Measurements from ENCODE around the gene DMD. TPM values are rescaled to one million over a fixed set of nuclear protein-coding genes. Genes with fewer than 3 reads are reported as not detected.

Gene DMD
- polyA plus RNA-seq, 2 of the 4 experiments (the other 2 are of a cell fraction), result 0.03 TPM; not detected in 1

GRCh38 chrX:31209005-31209628 is 2002.2 kb downstream of the DMD start:
- TF ChIP-seq KDM1A (IDR thresholded peaks at IDR 0.05; ENCODE audit: low read depth) (no peak), EHMT2 (IDR thresholded peaks at IDR 0.05; ENCODE audit: low read depth) (no peak), POLR2A (IDR thresholded peaks at IDR 0.05; ENCODE audit: low read length) (no peak), CEBPB (IDR thresholded peaks at IDR 0.05) (no peak)
- DNase-seq (ENCODE audit: low read depth in 1 of 2, low spot score in 1 of 2) (no peak), FAIRE-seq (no peak), ATAC-seq (no peak)
- Histone ChIP-seq H3K4me3 (no peak overlapping the region), H3K9me3 (no peaks in the 10 kb centered on the region), H3K27ac (no peak overlapping the region), H3K4me1 (no peaks in the 10 kb centered on the region), H3K4me2 (no peak overlapping the region)
- 12% methylated on average over 10 of the region's 10 CpGs for WGBS (ENCODE audit: missing lambda C conversion rate)
- POLR2A ChIA-PET, result no interaction called here
- CTCF ChIA-PET, result interaction anchor here (0.6 kb wide), 1 partner anchor 275 kb away, joined by 4 read pairs; no protein-coding TSS in a partner anchor

GRCh38 chrX:31201503-31201902 is 2009.8 kb downstream of the DMD start:
- no peaks in the 10 kb centered on the region for H3K4me1 ChIP-seq
- no peak for DNase-seq (ENCODE audit: low read depth in 1 of 2, low spot score in 1 of 2)

GRCh38 chrX:31200430-31200829 is 2010.9 kb downstream of the DMD start:
- H3K27ac ChIP-seq, result no peak overlapping the region
- FAIRE-seq (no peak), ATAC-seq (no peak), DNase-seq (ENCODE audit: low read depth in 1 of 2, low spot score in 1 of 2) (no peak)
- no peak overlapping the region for H3K4me2 ChIP-seq
- WGBS (ENCODE audit: missing lambda C conversion rate), result 0% methylated on average over 1 of the region's 1 CpG
- H3K4me1 ChIP-seq, result no peaks in the 10 kb centered on the region
- ChIA-PET CTCF (no interaction called here), POLR2A (no interaction called here)
- no peak overlapping the region for H3K4me3 ChIP-seq
- TF ChIP-seq RARB (CRISPR knock-in tag; IDR thresholded peaks at IDR 0.05) (no peak), MYC (IDR thresholded peaks at IDR 0.05; ENCODE audit: borderline replicate concordance, low read length) (no peak), ESRRA (IDR thresholded peaks at IDR 0.05; ENCODE audit: borderline replicate concordance, low read length) (no peak), PHF8 (IDR thresholded peaks at IDR 0.05; ENCODE audit: borderline replicate concordance, low read depth) (no peak), ZC3H11A (IDR thresholded peaks at IDR 0.05) (no peak), JUNB (IDR thresholded peaks at IDR 0.05) (no peak), HEYL (CRISPR knock-in tag; IDR thresholded peaks at IDR 0.05) (no peak), CBX2 (IDR thresholded peaks at IDR 0.05; ENCODE audit: borderline replicate concordance, low read depth) (no peak), CHD2 (IDR thresholded peaks at IDR 0.05; ENCODE audit: low read length, partially characterized antibody) (no peak), HES2 (IDR thresholded peaks at IDR 0.05) (no peak), HOXB13 (CRISPR knock-in tag; IDR thresholded peaks at IDR 0.05; ENCODE audit: low read depth) (no peak), BCL3 (IDR thresholded peaks at IDR 0.05) (no peak), EP300 (IDR thresholded peaks at IDR 0.05) (no peak), FOXS1 (CRISPR knock-in tag; IDR thresholded peaks at IDR 0.05) (no peak), RAD21 (conservative IDR thresholded peaks at IDR 0.05 in 1 of 2, IDR thresholded peaks at IDR 0.05 in 1 of 2) (no peak)
- H3K9me3 ChIP-seq, result no peaks in the 10 kb centered on the region

More at GRCh38 chrX:31201503-31201902, 2009.8 kb downstream of the DMD start:
- ATAC-seq (no peak), FAIRE-seq (no peak)
- 35% methylated on average over 4 of the region's 4 CpGs for WGBS (ENCODE audit: missing lambda C conversion rate)
- ChIA-PET CTCF (interaction anchor here (0.7 to 1.1 kb wide), 2 partner anchors 9 to 13 kb away, joined by 3 read pairs; no protein-coding TSS in a partner anchor), POLR2A (no interaction called here)
- Histone ChIP-seq H3K4me3 (no peak overlapping the region), H3K4me2 (no peak overlapping the region), H3K9me3 (no peaks in the 10 kb centered on the region), H3K27ac (no peak overlapping the region)
- TF ChIP-seq NR3C1 (IDR thresholded peaks at IDR 0.05) (no peak), HOXB5 (CRISPR knock-in tag; IDR thresholded peaks at IDR 0.05) (no peak), KDM1A (IDR thresholded peaks at IDR 0.05; ENCODE audit: low read depth) (no peak)

- ChIA-PET CTCF (no interaction called here), POLR2A (no interaction called here)
- no peak overlapping the region for H3K4me3 ChIP-seq
- no peaks in the 10 kb centered on the region for H3K9me3 ChIP-seq
- WGBS (ENCODE audit: missing lambda C conversion rate), result 15% methylated on average over 5 of the region's 5 CpGs
- no peak for DNase-seq (ENCODE audit: low read depth in 1 of 2, low spot score in 1 of 2)
- no peak for FAIRE-seq
- no peak overlapping the region for H3K27ac ChIP-seq
- H3K4me2 ChIP-seq, result no peak overlapping the region
- TF ChIP-seq ZFP36 (IDR thresholded peaks at IDR 0.05; ENCODE audit: borderline replicate concordance, partially characterized antibody), result no peak
- no peak for TF ChIP-seq KDM5A (IDR thresholded peaks at IDR 0.05)
- no peak for TF ChIP-seq EHMT2 (IDR thresholded peaks at IDR 0.05; ENCODE audit: low read depth)
- TF ChIP-seq E2F6 (IDR thresholded peaks at IDR 0.05; ENCODE audit: borderline replicate concordance, low read depth), result no peak
- TF ChIP-seq JUNB (IDR thresholded peaks at IDR 0.05), result no peak
- TF ChIP-seq BHLHE40 (IDR thresholded peaks at IDR 0.05; ENCODE audit: low read depth, low read length), result no peak
- no peak for TF ChIP-seq CHD2 (IDR thresholded peaks at IDR 0.05; ENCODE audit: low read length, partially characterized antibody)
- TF ChIP-seq HOXB13 (CRISPR knock-in tag; IDR thresholded peaks at IDR 0.05; ENCODE audit: low read depth), result no peak
- no peak for TF ChIP-seq POLR2A (IDR thresholded peaks at IDR 0.05; ENCODE audit: low read length)
- no peak for TF ChIP-seq HOXA7 (CRISPR knock-in tag; IDR thresholded peaks at IDR 0.05)
- H3K4me1 ChIP-seq, result no peaks in the 10 kb centered on the region
- no peak for ATAC-seq
Observed at GRCh38 chrX:31199840-31200114, 2011.6 kb downstream of the DMD start.

All from A549 (cell line).